ENCODE results near the gene EEF2.

DNA sequence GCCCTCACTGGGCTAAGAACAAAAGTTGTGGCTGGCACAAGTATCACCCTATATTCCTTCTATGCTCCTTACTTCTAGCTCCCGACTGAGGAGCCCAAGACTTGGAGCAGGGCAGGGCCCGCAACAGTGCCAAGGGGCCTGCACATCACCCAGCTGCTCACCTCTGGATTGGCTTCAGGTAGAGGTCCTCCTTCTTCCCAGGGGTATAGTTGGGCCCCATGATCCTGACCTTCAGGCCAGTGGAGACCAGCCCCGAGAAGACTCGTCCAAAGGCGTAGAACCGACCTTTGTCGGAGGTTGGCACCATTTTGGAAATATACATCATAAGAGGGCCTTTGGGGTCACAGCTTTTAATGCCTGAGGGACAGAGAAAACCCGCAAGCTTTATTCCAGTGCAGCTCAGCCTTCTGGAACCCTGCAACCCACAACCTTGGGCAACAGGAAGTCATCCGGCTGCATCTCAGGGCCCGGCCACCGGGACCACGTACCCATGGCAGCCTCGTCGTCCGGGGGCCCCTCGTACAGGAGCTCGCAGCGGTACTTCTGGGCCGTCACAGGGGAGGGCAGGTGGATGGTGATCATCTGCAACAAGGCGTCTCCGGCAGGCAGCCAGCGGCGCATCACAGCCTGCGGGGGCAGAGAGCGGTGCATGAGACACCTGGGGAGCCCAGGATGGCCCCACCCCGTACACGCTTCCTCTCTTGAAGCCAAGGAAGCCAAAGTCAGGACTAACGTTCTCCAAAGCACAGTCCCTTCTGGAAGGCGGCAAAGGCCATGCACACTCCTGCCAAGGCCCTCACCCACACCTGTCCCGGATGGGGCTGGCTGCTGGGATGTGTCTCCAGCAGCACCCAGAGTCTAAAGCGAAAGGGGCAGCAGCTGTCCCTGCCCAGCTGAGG lies 4.7 kb downstream of the EEF2 start:
- no peak for TF ChIP-seq CTCF (conservative IDR thresholded peaks at IDR 0.05; ENCODE audit: low read length)
- no peak for TF ChIP-seq EZH2phosphoT487 (IDR thresholded peaks at IDR 0.05; ENCODE audit: borderline replicate concordance, low read depth, low read length)
